GM18507 (cell line): ENCODE measurements around the gene ACAP2.
"Not testable (repeated sequence)": the region's sequence is repeated elsewhere in the genome, so short reads cannot be mapped to it uniquely, and the experiment has no call there.

Source experiments
- DNase-seq: peaks from one replicate; pipeline ENCODE4 v3.0.0; 2011; ENCODE audit warnings: low read depth; ENCODE audit not compliant: insufficient read length; ENCODE audit errors: extremely low spot score
- FAIRE-seq: peaks from 2 replicates; lab custom pipeline; 2011; peaks lifted over from hg19 to GRCh38; lab: Jason Lieb, UNC

Gene ACAP2

DNA sequence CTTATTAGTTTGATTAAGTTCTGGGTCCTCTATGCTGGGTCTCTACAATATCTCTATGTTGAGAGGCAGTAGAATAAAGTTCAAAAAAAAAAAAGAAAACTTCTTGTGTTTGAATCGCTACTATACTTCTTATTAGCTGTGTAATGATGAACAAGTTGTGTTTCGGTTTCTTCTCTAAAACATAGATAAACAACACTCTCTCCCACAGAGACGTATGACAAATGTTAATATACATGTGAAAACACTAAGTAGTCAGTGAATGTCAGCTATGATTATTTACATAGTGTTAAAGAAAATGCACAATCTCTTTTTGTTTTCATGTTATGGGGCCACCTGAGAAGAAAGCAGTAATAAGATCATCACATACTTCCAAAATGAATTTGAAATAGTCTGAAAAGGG lies 45.3 kb downstream of the ACAP2 start:
- DNase-seq (no peak), FAIRE-seq (peak; percentile 66)

GRCh38 chr3:195395208-195395816 lies 47.5 kb downstream of the ACAP2 start:
- DNase-seq (no peak), FAIRE-seq (no peak)

- DNase-seq (no peak), FAIRE-seq (peak; percentile 70)
These were observed 48.1 kb downstream of the ACAP2 start for GRCh38 chr3:195394700-195395099.

GRCh38 chr3:195394024-195394423 lies 48.8 kb downstream of the ACAP2 start:
- peak; percentile 32 for DNase-seq

GRCh38 chr3:195388380-195388779 lies 54.4 kb downstream of the ACAP2 start:
- no peak for DNase-seq
- FAIRE-seq: no peak

More at GRCh38 chr3:195394024-195394423, 48.8 kb downstream of the ACAP2 start:
- FAIRE-seq: peak; percentile 84

GRCh38 chr3:195386739-195387138 lies 56.1 kb downstream of the ACAP2 start:
- DNase-seq: no peak
- no peak for FAIRE-seq

DNA sequence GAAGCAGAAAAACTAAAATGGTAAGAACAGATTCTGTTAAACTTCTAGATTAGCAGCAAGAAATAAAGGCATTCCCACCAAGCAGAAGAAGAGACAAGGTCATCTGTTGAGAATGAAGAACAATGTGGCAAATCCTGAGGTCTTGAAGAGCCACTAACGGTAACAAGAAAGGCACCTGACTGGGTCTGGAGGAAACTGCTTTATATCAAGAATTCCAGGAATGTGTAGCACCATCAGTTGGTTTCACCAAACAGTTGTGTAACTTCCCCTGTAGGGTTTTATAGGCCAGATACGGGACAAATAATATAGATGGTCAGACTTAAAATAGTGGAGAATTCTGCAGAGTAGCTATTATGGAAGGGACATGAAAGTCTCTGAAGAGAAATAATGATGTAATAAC lies 57.3 kb downstream of the ACAP2 start:
- FAIRE-seq (no peak), DNase-seq (no peak)

DNA sequence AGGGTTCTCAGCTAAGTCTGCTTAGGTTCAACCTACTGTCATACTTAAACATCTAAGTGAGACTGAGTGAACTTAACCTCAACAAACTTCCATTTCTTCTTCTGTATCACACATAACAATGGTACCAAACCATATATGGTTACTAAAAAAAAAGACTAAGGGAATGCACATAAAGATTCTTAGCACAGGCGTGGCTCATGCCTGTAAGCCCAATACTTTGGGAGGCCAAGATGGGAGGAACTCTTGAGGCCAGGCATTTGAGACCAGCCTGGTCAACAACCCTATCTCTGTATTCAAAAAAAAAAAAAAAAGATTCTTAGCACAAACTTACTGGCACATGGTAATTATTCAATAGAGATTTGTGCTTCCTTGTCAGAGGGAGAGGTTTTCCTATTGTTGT lies 57.9 kb downstream of the ACAP2 start:
- no peak for FAIRE-seq
- no peak for DNase-seq

DNA sequence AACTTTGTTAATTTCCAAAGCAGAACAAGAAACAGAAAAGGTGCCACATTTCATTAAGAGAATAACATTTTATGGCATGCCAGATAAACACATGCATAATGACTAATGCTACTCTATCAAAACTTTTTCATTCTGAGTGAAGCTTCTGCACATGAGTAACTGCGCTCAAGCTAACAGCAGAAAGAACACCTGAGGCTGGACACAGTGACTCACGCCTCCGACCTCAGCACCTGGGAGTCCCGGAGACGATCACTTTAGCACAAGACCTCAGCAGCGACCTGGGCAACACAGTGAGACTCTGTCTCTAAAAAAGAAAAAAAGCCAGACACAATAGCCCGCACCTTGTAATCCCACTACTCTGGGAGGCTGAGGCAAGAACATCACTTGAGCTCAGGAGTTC lies 70.6 kb downstream of the ACAP2 start:
- FAIRE-seq: no peak
- no peak for DNase-seq

- no peak for FAIRE-seq
- no peak for DNase-seq
These were observed 76.5 kb downstream of the ACAP2 start for GRCh38 chr3:195366200-195366925.

DNA sequence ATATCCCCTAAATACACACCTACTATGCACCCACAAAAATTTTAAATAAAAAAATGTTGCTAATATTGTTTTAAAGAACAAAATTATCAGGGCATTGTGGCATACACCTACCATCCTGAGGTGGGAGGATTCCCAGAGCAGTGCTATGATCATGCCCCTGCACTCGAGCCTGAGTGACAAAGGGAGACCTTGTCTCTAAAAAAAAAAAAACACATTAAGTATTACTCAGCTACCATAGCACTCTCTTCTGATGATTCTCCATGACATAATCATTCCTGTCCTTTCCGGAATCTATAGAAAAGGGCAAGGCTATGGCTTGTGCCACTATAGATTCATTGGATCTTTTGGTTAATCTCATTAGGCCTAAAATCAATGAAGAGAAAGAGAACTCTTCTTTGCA lies 77.4 kb downstream of the ACAP2 start:
- FAIRE-seq (no peak), DNase-seq (no peak)

- not testable (repeated sequence) for FAIRE-seq
These were observed 85.0 kb downstream of the ACAP2 start for GRCh38 chr3:195357797-195358196.

GRCh38 chr3:195356151-195357086 lies 86.4 kb downstream of the ACAP2 start:
- FAIRE-seq (no peak), DNase-seq (no peak)

More at GRCh38 chr3:195357797-195358196, 85.0 kb downstream of the ACAP2 start:
- not testable (repeated sequence) for DNase-seq

GRCh38 chr3:195354009-195354408 lies 88.8 kb downstream of the ACAP2 start:
- DNase-seq, FAIRE-seq: not testable (repeated sequence)

GRCh38 chr3:195352895-195353488 lies 89.8 kb downstream of the ACAP2 start:
- no peak for FAIRE-seq
- DNase-seq: no peak

DNA sequence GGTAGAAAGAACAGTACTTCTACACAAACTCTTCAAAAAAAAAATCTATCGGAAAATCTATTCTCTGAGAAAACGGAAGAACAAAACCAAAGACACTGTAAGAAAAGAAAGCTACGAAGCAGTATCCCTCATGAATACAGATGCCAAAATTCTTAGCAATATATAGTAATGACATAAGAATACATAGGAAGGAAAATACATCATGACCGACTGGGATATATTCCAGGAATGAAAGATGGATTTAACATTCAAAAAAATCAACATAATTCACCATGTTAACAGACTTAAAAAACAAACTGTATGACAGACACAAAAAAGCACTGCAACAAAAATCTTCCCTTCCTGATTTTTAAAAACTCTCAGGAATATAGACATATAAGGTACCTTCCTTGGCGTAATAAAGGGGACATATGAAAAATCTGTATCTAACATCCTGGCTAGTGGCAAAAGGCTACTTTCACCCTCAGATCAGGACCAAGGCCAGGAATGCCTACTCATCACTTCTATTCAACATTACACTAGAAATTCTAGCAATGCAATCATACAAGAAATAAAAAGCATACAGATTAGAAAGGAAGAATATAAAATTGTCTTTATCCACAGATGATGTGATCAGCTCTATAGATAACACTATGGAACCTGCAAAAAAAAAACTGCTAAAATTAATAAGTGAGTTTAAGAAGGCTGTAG lies 94.2 kb downstream of the ACAP2 start:
- DNase-seq: no peak
- no peak for FAIRE-seq

DNA sequence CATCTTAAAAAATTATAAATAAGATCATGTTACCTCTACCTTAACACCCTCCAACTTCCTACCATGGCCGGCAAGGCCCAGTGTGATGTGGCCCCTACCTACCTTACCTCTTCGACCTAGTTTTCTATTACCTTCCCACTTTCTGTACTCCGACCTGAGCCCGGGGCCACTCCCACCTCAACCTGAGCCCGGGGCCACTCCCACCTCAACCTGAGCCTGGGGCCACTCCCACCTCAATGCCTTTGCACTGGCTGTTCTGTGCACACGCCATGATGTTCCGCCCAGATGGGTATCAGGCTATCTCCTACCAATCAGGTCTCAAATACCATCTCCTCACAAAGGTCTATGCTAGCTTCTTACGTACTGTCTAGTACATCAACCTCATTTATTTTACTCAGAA lies 105.1 kb downstream of the ACAP2 start:
- no peak for FAIRE-seq
- DNase-seq: no peak

DNA sequence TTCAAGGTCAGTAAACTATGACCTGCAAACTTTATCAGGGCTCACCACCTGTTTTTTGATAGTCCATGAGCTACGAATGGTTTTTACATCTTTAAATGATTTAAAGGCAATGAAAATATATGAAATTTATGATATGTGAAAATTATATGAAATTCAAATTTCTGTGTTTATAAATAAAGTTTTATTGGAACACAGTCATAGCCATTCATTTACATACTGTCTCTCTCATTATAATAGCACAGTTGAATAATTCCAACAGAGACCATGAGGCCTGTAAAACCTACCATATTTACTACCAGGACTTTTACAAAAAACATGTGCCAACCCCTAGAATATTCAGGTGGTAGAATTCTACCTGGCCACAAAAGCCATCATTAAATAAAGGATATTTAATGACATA lies 107.9 kb downstream of the ACAP2 start:
- DNase-seq (no peak), FAIRE-seq (no peak)

GRCh38 chr3:195319060-195319459 lies 123.8 kb downstream of the ACAP2 start:
- no peak for DNase-seq
- FAIRE-seq: no peak
